AG08395 (cell line): ENCODE measurements around the gene SUPT5H.

Experiments
- DNase-seq: peaks from one replicate; pipeline ENCODE4 v3.0.0; 2012; ENCODE audit warnings: mixed read lengths, low spot score

Gene SUPT5H

GRCh38 chr19:39445196-39446111 is at the start of gene SUPT5H:
SUPT5H (plus strand) TSS chr19:39445582; CDS start chr19:39445891, 309 bp downstream.
- peak; percentile 98 for DNase-seq

GRCh38 chr19:39397360-39398296 is 47.8 kb upstream of the SUPT5H start:
- DNase-seq = peak; percentile 88

GRCh38 chr19:39398297-39398864 is 47.0 kb upstream of the SUPT5H start:
- DNase-seq = peak; percentile 81

GRCh38 chr19:39399668-39400050 is 45.7 kb upstream of the SUPT5H start:
- DNase-seq = no peak

GRCh38 chr19:39400061-39400460 is 45.3 kb upstream of the SUPT5H start:
- no peak for DNase-seq

GRCh38 chr19:39401070-39401548 is 44.3 kb upstream of the SUPT5H start:
- no peak for DNase-seq

GRCh38 chr19:39401549-39402345 is 43.6 kb upstream of the SUPT5H start:
- no peak for DNase-seq

- DNase-seq = peak; percentile 70
Observed at GRCh38 chr19:39402346-39403300, 42.8 kb upstream of the SUPT5H start.

- DNase-seq = peak; percentile 93
Observed at GRCh38 chr19:39403331-39404312, 41.8 kb upstream of the SUPT5H start.

- no peak for DNase-seq
Observed at GRCh38 chr19:39405261-39405957, 40.0 kb upstream of the SUPT5H start.

GRCh38 chr19:39405958-39406655 is 39.3 kb upstream of the SUPT5H start:
- DNase-seq = no peak

- peak; percentile 81 for DNase-seq
Observed at GRCh38 chr19:39406656-39407409, 38.5 kb upstream of the SUPT5H start, which contains the start of gene ZFP36. ZFP36 (plus strand) TSS chr19:39406847; CDS start chr19:39406905, 58 bp downstream.

- DNase-seq = no peak
Observed at GRCh38 chr19:39407410-39407659, 38.0 kb upstream of the SUPT5H start.

GRCh38 chr19:39407660-39408391 is 37.6 kb upstream of the SUPT5H start:
- no peak for DNase-seq

GRCh38 chr19:39408392-39409207 is 36.8 kb upstream of the SUPT5H start:
- DNase-seq = no peak
